Transverse colon (tissue), 4 donors: ENCODE results near the gene AHNAK.

Source experiments
- EP300 ChIP-seq: sonication (generic); formaldehyde crosslinking; IDR thresholded peaks from one replicate; pipeline ENCODE4 v1.6.1; 2017; ENCODE audit warnings: antibody characterized with exemption, low read depth
- POLR2A ChIP-seq: fragments of 450-650 bp; IDR thresholded peaks from one replicate; pipeline ENCODE4 v1.6.1; 2016; ENCODE audit warnings: antibody characterized with exemption, mild to moderate bottlenecking, moderate library complexity
- POLR2AphosphoS5 ChIP-seq, 3 donors: sonication (generic); formaldehyde crosslinking; IDR thresholded peaks; one replicate each; pipeline ENCODE4 v1.6.1; 2016; ENCODE audit warnings: antibody characterized with exemption in 3 of 3
- TF ChIP-seq, protein P1 (sequence below), 5 experiments: fragments of 200-600 bp in 3 of 5; fragments of 450-650 bp in 2 of 5; sonication (generic) in 3 of 5; IDR thresholded peaks; 1 replicate in 2 of 5; 2 replicates in 3 of 5; pipeline ENCODE4 v1.5.1; 2016 to 2017; ENCODE audit warnings: antibody characterized with exemption in 5 of 5, inconsistent platforms in 3 of 5, mild to moderate bottlenecking in 2 of 5, moderate library complexity in 1 of 5

DNA sequence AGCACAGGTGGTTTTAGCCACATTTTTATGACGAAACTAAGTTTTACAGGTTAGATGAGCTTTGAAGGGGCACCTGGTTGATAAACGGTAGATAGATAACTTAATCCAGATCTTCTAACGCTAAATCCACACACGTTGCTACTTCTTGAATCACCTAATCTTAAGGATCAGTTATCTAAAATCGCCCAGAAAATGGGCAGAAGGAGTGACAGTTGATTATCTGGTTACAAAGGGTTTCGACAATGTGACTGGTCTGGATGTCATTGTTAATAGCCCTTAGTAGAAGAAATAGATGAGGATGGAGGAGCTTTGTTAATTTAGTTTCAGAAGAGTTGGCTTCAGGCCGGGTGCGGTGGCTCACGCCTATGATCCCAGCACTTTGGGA lies 84.1 kb downstream of the AHNAK start:
- TF ChIP-seq POLR2A (no peak), EP300 (no peak), POLR2AphosphoS5 (IDR thresholded peaks at IDR 0.05) (no peak)
- TF ChIP-seq, protein P1, sequence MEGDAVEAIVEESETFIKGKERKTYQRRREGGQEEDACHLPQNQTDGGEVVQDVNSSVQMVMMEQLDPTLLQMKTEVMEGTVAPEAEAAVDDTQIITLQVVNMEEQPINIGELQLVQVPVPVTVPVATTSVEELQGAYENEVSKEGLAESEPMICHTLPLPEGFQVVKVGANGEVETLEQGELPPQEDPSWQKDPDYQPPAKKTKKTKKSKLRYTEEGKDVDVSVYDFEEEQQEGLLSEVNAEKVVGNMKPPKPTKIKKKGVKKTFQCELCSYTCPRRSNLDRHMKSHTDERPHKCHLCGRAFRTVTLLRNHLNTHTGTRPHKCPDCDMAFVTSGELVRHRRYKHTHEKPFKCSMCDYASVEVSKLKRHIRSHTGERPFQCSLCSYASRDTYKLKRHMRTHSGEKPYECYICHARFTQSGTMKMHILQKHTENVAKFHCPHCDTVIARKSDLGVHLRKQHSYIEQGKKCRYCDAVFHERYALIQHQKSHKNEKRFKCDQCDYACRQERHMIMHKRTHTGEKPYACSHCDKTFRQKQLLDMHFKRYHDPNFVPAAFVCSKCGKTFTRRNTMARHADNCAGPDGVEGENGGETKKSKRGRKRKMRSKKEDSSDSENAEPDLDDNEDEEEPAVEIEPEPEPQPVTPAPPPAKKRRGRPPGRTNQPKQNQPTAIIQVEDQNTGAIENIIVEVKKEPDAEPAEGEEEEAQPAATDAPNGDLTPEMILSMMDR (IDR thresholded peaks at IDR 0.05): no peak
